Measurements from ENCODE around the gene PKN1.
"Not testable (repeated sequence)": the region's sequence is repeated elsewhere in the genome, so short reads cannot be mapped to it uniquely, and the experiment has no call there.

The PKN1 gene

DNA sequence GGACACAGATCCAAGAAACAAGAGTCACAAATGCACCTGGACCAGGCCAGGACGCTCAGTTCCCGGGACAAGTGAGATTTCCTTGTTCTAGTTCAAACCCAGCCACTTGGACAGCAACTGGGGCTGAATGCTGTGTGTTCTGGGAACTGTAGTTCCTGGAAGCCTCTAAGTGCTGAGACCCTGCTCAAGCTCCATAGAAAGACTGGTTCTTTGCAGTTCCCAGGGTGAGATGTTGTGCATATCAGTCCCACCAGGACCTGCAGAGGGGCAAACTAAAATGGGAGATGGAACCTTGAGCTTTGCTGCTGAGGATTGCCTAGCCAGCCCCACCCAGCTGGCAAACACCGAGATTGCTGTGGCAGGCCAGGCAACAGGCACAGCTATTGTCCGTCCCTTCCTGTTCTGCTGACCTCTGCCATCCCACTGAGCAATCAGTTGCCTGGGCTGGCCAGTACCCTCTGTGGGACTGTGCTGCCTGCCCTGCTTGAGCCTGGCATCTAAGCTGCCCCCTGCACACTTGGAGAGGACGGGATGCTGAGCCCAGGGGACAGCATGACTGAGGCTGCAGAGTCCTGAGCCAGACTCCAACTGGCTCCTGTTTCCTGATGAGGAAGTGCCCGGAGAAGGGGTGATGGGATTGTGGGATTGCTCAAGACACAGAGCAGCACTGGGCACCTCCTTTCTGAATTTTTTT, 64.3 kb downstream of the PKN1 start:
- Histone ChIP-seq H3K27me3 (ENCODE audit: insufficient read depth, poor library complexity, severe bottlenecking) (no peaks in the 10 kb centered on the region), H3K4me3 (replicated peaks; ENCODE audit: insufficient read depth, low read length) (no peak overlapping the region), H3K27ac (replicated peaks) (no peak overlapping the region)
- no peak for DNase-seq (ENCODE audit: low read depth in 1 of 2, low spot score in 1 of 2)
- TF ChIP-seq, protein P1, sequence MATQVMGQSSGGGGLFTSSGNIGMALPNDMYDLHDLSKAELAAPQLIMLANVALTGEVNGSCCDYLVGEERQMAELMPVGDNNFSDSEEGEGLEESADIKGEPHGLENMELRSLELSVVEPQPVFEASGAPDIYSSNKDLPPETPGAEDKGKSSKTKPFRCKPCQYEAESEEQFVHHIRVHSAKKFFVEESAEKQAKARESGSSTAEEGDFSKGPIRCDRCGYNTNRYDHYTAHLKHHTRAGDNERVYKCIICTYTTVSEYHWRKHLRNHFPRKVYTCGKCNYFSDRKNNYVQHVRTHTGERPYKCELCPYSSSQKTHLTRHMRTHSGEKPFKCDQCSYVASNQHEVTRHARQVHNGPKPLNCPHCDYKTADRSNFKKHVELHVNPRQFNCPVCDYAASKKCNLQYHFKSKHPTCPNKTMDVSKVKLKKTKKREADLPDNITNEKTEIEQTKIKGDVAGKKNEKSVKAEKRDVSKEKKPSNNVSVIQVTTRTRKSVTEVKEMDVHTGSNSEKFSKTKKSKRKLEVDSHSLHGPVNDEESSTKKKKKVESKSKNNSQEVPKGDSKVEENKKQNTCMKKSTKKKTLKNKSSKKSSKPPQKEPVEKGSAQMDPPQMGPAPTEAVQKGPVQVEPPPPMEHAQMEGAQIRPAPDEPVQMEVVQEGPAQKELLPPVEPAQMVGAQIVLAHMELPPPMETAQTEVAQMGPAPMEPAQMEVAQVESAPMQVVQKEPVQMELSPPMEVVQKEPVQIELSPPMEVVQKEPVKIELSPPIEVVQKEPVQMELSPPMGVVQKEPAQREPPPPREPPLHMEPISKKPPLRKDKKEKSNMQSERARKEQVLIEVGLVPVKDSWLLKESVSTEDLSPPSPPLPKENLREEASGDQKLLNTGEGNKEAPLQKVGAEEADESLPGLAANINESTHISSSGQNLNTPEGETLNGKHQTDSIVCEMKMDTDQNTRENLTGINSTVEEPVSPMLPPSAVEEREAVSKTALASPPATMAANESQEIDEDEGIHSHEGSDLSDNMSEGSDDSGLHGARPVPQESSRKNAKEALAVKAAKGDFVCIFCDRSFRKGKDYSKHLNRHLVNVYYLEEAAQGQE (IDR thresholded peaks at IDR 0.05; ENCODE audit: insufficient replicate concordance, low read depth), result no peak
- TF ChIP-seq SPI1 (IDR thresholded peaks at IDR 0.05; ENCODE audit: borderline replicate concordance, low read depth) (peak; percentile 29; the same call in 1 of the 2 replicates), GABPA (IDR thresholded peaks at IDR 0.05; ENCODE audit: low read depth) (no peak), POLR2AphosphoS5 (IDR thresholded peaks at IDR 0.05; ENCODE audit: low read depth) (no peak)
- TF ChIP-seq, protein P2, sequence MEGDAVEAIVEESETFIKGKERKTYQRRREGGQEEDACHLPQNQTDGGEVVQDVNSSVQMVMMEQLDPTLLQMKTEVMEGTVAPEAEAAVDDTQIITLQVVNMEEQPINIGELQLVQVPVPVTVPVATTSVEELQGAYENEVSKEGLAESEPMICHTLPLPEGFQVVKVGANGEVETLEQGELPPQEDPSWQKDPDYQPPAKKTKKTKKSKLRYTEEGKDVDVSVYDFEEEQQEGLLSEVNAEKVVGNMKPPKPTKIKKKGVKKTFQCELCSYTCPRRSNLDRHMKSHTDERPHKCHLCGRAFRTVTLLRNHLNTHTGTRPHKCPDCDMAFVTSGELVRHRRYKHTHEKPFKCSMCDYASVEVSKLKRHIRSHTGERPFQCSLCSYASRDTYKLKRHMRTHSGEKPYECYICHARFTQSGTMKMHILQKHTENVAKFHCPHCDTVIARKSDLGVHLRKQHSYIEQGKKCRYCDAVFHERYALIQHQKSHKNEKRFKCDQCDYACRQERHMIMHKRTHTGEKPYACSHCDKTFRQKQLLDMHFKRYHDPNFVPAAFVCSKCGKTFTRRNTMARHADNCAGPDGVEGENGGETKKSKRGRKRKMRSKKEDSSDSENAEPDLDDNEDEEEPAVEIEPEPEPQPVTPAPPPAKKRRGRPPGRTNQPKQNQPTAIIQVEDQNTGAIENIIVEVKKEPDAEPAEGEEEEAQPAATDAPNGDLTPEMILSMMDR (IDR thresholded peaks at IDR 0.05; ENCODE audit: insufficient read depth, low read length), result no peak

DNA sequence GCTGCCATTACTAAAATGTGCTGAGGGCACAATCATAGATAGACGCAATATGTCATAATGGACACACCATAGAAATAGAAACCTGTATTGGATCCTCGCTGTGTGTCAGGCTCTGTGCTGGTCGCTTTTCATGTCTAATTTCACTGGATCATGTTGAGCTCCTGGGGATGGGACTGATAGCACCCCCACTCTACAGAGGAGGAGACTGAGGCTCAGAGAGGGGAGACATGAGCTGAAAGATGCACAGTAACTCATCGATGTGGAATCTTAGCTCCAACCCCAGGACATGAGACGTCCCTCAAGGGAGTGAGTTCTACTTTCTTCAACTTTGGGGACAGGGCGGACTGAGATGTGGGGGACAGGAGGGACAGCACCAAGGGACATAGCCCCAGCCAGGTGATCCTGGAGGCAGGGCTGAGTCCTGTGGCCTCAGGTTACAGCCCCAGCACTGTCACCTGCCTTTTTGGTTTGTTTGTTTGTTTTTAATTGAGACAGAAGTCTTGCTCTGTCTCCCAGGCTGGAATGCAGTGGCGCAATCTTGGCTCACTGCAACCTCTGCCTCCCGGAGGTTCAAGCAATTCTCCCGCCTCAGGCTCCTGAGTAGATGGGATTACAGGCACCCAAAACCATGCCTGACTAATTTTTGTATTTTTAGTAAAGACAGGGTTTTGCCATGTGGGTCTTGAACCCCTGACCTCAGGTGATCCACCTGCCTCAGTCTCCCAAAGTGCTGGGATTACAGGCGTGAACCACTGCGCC, 69.4 kb downstream of the PKN1 start:
- TF ChIP-seq, protein P1 (IDR thresholded peaks at IDR 0.05; ENCODE audit: insufficient replicate concordance, low read depth), result no peak
- TF ChIP-seq, protein P2 (IDR thresholded peaks at IDR 0.05; ENCODE audit: insufficient read depth, low read length), result no peak
- TF ChIP-seq GABPA (IDR thresholded peaks at IDR 0.05; ENCODE audit: low read depth), result no peak
- TF ChIP-seq SPI1 (IDR thresholded peaks at IDR 0.05; ENCODE audit: borderline replicate concordance, low read depth), result no peak
- no peak for TF ChIP-seq POLR2AphosphoS5 (IDR thresholded peaks at IDR 0.05; ENCODE audit: low read depth)
- H3K27me3 ChIP-seq (ENCODE audit: insufficient read depth, poor library complexity, severe bottlenecking), result no peaks in the 10 kb centered on the region
- H3K4me3 ChIP-seq (replicated peaks; ENCODE audit: insufficient read depth, low read length), result no peak overlapping the region
- H3K27ac ChIP-seq (replicated peaks), result no peak overlapping the region
- no peak for DNase-seq (ENCODE audit: low read depth in 1 of 2, low spot score in 1 of 2)

DNA sequence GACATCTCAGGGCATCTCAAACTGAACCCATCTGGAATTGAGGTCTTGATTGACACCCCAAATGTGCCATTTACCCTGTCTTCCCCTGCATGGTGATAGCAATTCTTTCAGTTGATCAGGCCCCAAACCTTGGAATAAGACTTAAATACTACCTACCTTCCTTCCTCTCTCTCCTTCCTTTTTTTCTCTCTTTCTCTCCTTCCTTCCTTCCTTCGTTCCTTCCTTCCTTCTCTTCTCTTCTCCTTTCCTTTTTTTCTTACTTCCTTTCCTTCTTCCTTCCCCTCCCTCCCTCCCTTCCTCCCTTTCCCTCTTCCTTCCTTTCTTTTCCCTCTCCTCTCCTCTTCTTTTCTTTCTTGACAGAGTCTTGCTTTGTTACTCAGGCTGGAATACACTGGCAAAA, 70.2 kb downstream of the PKN1 start:
- Histone ChIP-seq H3K4me3 (replicated peaks; ENCODE audit: insufficient read depth, low read length) (no peak overlapping the region), H3K27ac (replicated peaks) (no peak overlapping the region), H3K27me3 (ENCODE audit: insufficient read depth, poor library complexity, severe bottlenecking) (no peaks in the 10 kb centered on the region)
- no peak for DNase-seq (ENCODE audit: low read depth in 1 of 2, low spot score in 1 of 2)
- TF ChIP-seq, protein P2 (IDR thresholded peaks at IDR 0.05; ENCODE audit: insufficient read depth, low read length), result no peak

DNA sequence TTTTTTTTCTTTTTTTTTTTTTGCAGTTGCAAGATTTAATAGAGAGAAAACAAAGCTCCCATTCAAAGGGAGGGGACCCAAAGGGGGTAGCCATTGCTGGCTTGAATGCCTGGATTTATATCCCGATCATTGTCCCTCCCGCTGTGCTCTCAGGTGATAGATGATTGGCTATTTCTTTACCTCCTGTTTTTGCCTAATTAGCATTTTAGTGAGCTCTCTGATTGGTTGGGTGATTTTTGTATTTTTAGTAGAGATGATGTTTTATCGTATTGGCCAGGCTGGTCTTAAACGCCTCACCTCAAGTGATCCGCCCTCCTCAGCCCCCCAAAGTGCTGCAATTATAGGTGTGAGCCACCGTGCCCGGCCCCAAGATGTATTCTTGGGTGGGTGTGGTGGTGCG, 71.5 kb downstream of the PKN1 start:
- H3K4me3 ChIP-seq (replicated peaks; ENCODE audit: insufficient read depth, low read length); DNase-seq (ENCODE audit: low read depth in 1 of 2, low spot score in 1 of 2); H3K27me3 ChIP-seq (ENCODE audit: insufficient read depth, poor library complexity, severe bottlenecking); H3K27ac ChIP-seq (replicated peaks): not testable (repeated sequence)

Data from HL-60 (cell line).